DND-41 (cell line): ENCODE results near the gene ULBP1.
"Not testable (repeated sequence)": the region's sequence is repeated elsewhere in the genome, so short reads cannot be mapped to it uniquely, and the experiment has no call there.

Experiments
- ATAC-seq: fragments of 200-7000 bp; cut with Tn5 transposase; 3 replicates; pipeline ENCODE4 v1.9.1; 2021; ENCODE audit warnings: low read depth; ENCODE audit not compliant: insufficient read depth
- DNase-seq: peaks from one replicate; pipeline ENCODE4 v3.0.0-alpha.2; 2020
- H2AFZ ChIP-seq: 2 replicates; pipeline ENCODE4 v1.6.0; 2012; ENCODE audit warnings: low read depth, low read length
- H3K27ac ChIP-seq: 2 replicates; pipeline ENCODE4 v1.5.1; 2012; ENCODE audit warnings: low read length, inconsistent platforms
- H3K27me3 ChIP-seq: fragments of 200-600 bp; sonication (generic); 2 replicates; pipeline ENCODE4 v1.6.0; 2012; ENCODE audit warnings: low read length, mild to moderate bottlenecking, inconsistent platforms; ENCODE audit not compliant: insufficient read depth, poor library complexity
- H3K36me3 ChIP-seq: 2 replicates; pipeline ENCODE4 v1.5.1; 2012; ENCODE audit warnings: low read length, inconsistent platforms; ENCODE audit not compliant: insufficient read depth
- H3K4me1 ChIP-seq: 2 replicates; pipeline ENCODE4 v1.5.1; 2012; ENCODE audit warnings: mild to moderate bottlenecking, low read length; ENCODE audit not compliant: insufficient read depth
- H3K4me2 ChIP-seq: 2 replicates; pipeline ENCODE4 v1.6.0; 2012; ENCODE audit warnings: mild to moderate bottlenecking, moderate library complexity, low read length, inconsistent platforms; ENCODE audit not compliant: insufficient read depth
- H3K4me3 ChIP-seq, 2 experiments: fragments of 200-600 bp in 1 of 2; shearing (Covaris generic) in 1 of 2; 2 replicates each; pipeline ENCODE4 v1.5.1; 2012 to 2016; ENCODE audit warnings: inconsistent platforms in 2 of 2, low read length in 2 of 2, mild to moderate bottlenecking in 2 of 2, low read depth in 1 of 2, moderate library complexity in 1 of 2
- H3K79me2 ChIP-seq: 2 replicates; pipeline ENCODE4 v1.6.0; 2012; ENCODE audit warnings: low read length, inconsistent platforms; ENCODE audit not compliant: insufficient read depth
- H3K9ac ChIP-seq: 2 replicates; pipeline ENCODE4 v1.6.0; 2012; ENCODE audit warnings: low read depth, mild to moderate bottlenecking, inconsistent platforms, low read length, moderate library complexity
- H3K9me3 ChIP-seq: 2 replicates; pipeline ENCODE4 v1.5.1; 2012; ENCODE audit warnings: low read length, moderate library complexity, mild to moderate bottlenecking, inconsistent platforms; ENCODE audit not compliant: insufficient read depth, severe bottlenecking
- H4K20me1 ChIP-seq: 2 replicates; pipeline ENCODE4 v1.6.0; 2012; ENCODE audit warnings: low read length; ENCODE audit not compliant: insufficient read depth
- CTCF ChIP-seq: IDR thresholded peaks from 2 replicates; pipeline ENCODE4 v1.5.1; 2012; ENCODE audit warnings: borderline replicate concordance, low read length, moderate library complexity, mild to moderate bottlenecking; ENCODE audit not compliant: poor library complexity, severe bottlenecking; ENCODE audit errors: extremely low read depth
- EZH2 ChIP-seq: IDR thresholded peaks from 3 replicates; pipeline ENCODE4 v1.6.1; 2012; ENCODE audit warnings: borderline replicate concordance, low read depth, mild to moderate bottlenecking, moderate library complexity, low read length, inconsistent platforms; ENCODE audit not compliant: severe bottlenecking

ULBP1 gene

GRCh38 chr6:149963212-149963461 is 606 bp upstream of the ULBP1 start:
- TF ChIP-seq CTCF (no peak), EZH2 (no peak)
- peaks cover 8% of the 10 kb centered on the region for H3K9me3 ChIP-seq
- no peak for DNase-seq
- H3K27ac ChIP-seq: peak overlapping the region; percentile 72; the same call in 1 of the 2 replicates
- peak overlapping the region; percentile 55 for H3K9ac ChIP-seq
- H3K79me2 ChIP-seq: no peaks in the 10 kb centered on the region
- H3K4me2 ChIP-seq: peak overlapping the region; percentile 70
- 0 out of 3 replicates have a peak, but pooled peaks have one; percentile 1 for ATAC-seq
- no peaks in the 10 kb centered on the region for H3K36me3 ChIP-seq
- peaks cover 19% of the 10 kb centered on the region for H3K4me1 ChIP-seq
- H2AFZ ChIP-seq: peak overlapping the region; percentile 80
- no peaks in the 10 kb centered on the region for H3K27me3 ChIP-seq
- peak overlapping the region; percentile 11 to 59; a peak in 3 of 4 replicates for H3K4me3 ChIP-seq
- no peaks in the 10 kb centered on the region for H4K20me1 ChIP-seq

- Histone ChIP-seq H3K4me3 (peak overlapping the region in 1 of 2 experiments; percentile 59; a peak in 2 of 4 replicates), H4K20me1 (no peaks in the 10 kb centered on the region), H3K9ac (peak overlapping the region; percentile 55; the same call in 1 of the 2 replicates), H3K27ac (peak overlapping the region; percentile 72; the same call in 1 of the 2 replicates), H3K4me2 (peak overlapping the region; percentile 70), H3K27me3 (no peaks in the 10 kb centered on the region), H3K9me3 (peaks cover 8% of the 10 kb centered on the region), H3K4me1 (peaks cover 19% of the 10 kb centered on the region), H3K79me2 (no peaks in the 10 kb centered on the region), H2AFZ (peak overlapping the region; percentile 80; the same call in 1 of the 2 replicates), H3K36me3 (no peaks in the 10 kb centered on the region)
- no peak for DNase-seq
- ATAC-seq: no peak
- TF ChIP-seq EZH2 (no peak), CTCF (no peak)
Measured at GRCh38 chr6:149964308-149965193, 808 bp downstream of the ULBP1 start.

- no peaks in the 10 kb centered on the region for H3K36me3 ChIP-seq
- no peak for ATAC-seq
- H3K4me2 ChIP-seq: no peak overlapping the region
- no peak overlapping the region for H2AFZ ChIP-seq
- DNase-seq: no peak
- no peaks in the 10 kb centered on the region for H3K27me3 ChIP-seq
- no peak overlapping the region for H3K9ac ChIP-seq
- H3K4me1 ChIP-seq: peaks cover 19% of the 10 kb centered on the region
- TF ChIP-seq EZH2 (no peak), CTCF (no peak)
- peaks cover 8% of the 10 kb centered on the region for H3K9me3 ChIP-seq
- H4K20me1 ChIP-seq: no peaks in the 10 kb centered on the region
- no peaks in the 10 kb centered on the region for H3K79me2 ChIP-seq
- no peak overlapping the region for H3K27ac ChIP-seq
- no peak overlapping the region for H3K4me3 ChIP-seq
Measured at GRCh38 chr6:149965194-149966020, 1.7 kb downstream of the ULBP1 start.

GRCh38 chr6:149966319-149966718 is 2.6 kb downstream of the ULBP1 start:
- not testable (repeated sequence) for H3K4me3 ChIP-seq, H3K9ac ChIP-seq, H3K4me2 ChIP-seq, DNase-seq, H2AFZ ChIP-seq, H3K9me3 ChIP-seq, H3K27me3 ChIP-seq, H3K36me3 ChIP-seq, H4K20me1 ChIP-seq, H3K27ac ChIP-seq, H3K79me2 ChIP-seq, ATAC-seq
- peaks cover 19% of the 10 kb centered on the region for H3K4me1 ChIP-seq
